GM23338 (cell line): ENCODE measurements around the gene ZBTB7B.

ENCODE experiments used
- CREB1 ChIP-seq: fragments of 250-450 bp; sonication (Bioruptor Pico); IDR thresholded peaks from 2 replicates; pipeline ENCODE4 v1.5.0; 2020; ENCODE audit warnings: low read depth, mild to moderate bottlenecking, moderate library complexity
- CTCF ChIP-seq, 2 experiments: fragments of 200-600 bp in 1 of 2; sonication (generic) in 1 of 2; conservative IDR thresholded peaks; 2 replicates each; pipeline versions ENCODE4 v1.5.1 to v1.6.1; 2016 to 2017; ENCODE audit warnings: antibody characterized with exemption in 2 of 2, low read depth in 2 of 2, mild to moderate bottlenecking in 2 of 2, moderate library complexity in 1 of 2
- EZH2 ChIP-seq: fragments of 200-600 bp; sonication (generic); IDR thresholded peaks from one replicate; pipeline ENCODE4 v1.8.0; 2017; ENCODE audit warnings: antibody characterized with exemption, mild to moderate bottlenecking, low read depth; ENCODE audit not compliant: unreplicated experiment
- EZH2phosphoT487 ChIP-seq: fragments of 200-600 bp; sonication (generic); IDR thresholded peaks from one replicate; pipeline ENCODE4 v1.8.1; 2018; ENCODE audit warnings: antibody characterized with exemption; ENCODE audit not compliant: unreplicated experiment
- STAT1 ChIP-seq: IDR thresholded peaks from one replicate; pipeline ENCODE4 v1.6.1; 2016; ENCODE audit warnings: antibody characterized with exemption; ENCODE audit not compliant: unreplicated experiment
- ZNF331 ChIP-seq: fragments of 250-450 bp; sonication (Bioruptor Pico); IDR thresholded peaks from 2 replicates; pipeline ENCODE4 v1.5.0; 2020; ENCODE audit warnings: low read depth, mild to moderate bottlenecking, moderate library complexity

- no peak for TF ChIP-seq STAT1
- TF ChIP-seq CTCF (conservative IDR thresholded peaks at IDR 0.05; ENCODE audit: low read depth in 2 of 2), result no peak
- TF ChIP-seq EZH2phosphoT487, result no peak
- no peak for TF ChIP-seq EZH2
- TF ChIP-seq CREB1 (CRISPR knock-in tag), result no peak
- TF ChIP-seq ZNF331 (CRISPR knock-in tag), result no peak
These were observed 64.2 kb downstream of the ZBTB7B start for GRCh38 chr1:155066777-155067176.
